ENCODE data around the gene ZDHHC20.
A peak's percentile ranks its signal among the peaks of the same experiment; 100 is the strongest.

The ZDHHC20 gene

DNA sequence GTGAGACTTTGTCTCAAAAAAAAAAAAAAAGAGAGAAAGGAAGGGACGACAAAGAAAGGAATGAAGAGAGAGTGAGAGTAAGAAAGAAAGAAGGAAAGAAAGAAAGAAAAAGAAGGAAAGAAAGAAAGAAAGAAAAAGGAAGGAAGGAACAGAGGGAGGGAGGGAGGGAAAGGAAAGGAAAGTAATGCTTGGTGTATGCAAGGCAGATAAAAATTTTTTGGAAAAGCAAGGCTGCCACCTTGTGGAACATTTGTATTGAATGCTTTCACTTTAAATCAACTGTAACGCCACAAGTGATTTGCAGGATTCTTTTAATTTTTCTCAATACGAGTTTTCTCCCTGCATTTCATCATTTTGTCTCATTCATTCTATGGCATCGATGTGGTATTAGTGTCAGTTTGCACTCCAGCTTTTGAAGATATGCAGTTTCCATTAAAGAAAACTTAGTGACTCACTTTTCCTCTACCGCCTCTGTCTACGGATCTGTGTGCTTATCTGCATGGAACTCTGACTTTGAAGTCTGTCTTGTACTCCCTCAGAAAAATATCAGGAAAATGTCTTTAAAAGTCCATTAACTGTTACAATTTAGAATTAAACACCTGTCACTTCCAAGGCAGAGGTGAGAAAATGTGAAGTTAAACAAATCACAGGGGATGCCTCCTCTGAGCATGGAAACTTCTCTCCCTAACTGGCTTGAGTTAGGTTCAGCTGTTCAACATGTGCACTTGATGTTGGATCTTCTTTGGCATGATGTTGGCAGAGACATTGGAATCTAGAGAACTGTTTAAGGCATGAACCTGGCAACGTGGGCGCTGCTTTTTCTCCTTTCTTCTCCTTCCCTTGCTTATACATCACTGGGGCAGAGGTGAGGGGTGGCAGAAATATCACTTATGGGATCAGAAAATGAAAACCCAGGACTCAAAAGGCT, 20.0 kb upstream of the ZDHHC20 start:
- Histone ChIP-seq H3K9me3 (ENCODE audit: control insufficient read depth, insufficient read depth, low read length) (no peaks in the 10 kb centered on the region), H4K20me1 (ENCODE audit: control insufficient read depth, insufficient read depth, low read depth, low read length) (no peaks in the 10 kb centered on the region), H3F3A (ENCODE audit: control insufficient read depth, insufficient read depth) (no peaks in the 10 kb centered on the region), H3K4me2 (ENCODE audit: low read length) (no peak overlapping the region), H3K27ac (ENCODE audit: low read depth, low read length) (no peak overlapping the region), H3K4me3 (ENCODE audit: low read length) (no peak overlapping the region), H3K4me1 (ENCODE audit: control insufficient read depth, low read length) (0 out of 2 replicates have a peak, but pooled peaks cover 2% of the 10 kb centered on the region), H3K79me2 (ENCODE audit: control insufficient read depth, low read length) (no peaks in the 10 kb centered on the region), H3K9me2 (replicated peaks; ENCODE audit: control insufficient read depth, low read length) (no peaks in the 10 kb centered on the region), H3K27me3 (ENCODE audit: control insufficient read depth, low read length) (peaks cover 6% of the 10 kb centered on the region), H3K36me3 (ENCODE audit: control insufficient read depth, low read length) (no peaks in the 10 kb centered on the region)
- no peak for TF ChIP-seq EZH2phosphoT487 (IDR thresholded peaks at IDR 0.05; ENCODE audit: borderline replicate concordance, low read length)
- TF ChIP-seq, protein P1, sequence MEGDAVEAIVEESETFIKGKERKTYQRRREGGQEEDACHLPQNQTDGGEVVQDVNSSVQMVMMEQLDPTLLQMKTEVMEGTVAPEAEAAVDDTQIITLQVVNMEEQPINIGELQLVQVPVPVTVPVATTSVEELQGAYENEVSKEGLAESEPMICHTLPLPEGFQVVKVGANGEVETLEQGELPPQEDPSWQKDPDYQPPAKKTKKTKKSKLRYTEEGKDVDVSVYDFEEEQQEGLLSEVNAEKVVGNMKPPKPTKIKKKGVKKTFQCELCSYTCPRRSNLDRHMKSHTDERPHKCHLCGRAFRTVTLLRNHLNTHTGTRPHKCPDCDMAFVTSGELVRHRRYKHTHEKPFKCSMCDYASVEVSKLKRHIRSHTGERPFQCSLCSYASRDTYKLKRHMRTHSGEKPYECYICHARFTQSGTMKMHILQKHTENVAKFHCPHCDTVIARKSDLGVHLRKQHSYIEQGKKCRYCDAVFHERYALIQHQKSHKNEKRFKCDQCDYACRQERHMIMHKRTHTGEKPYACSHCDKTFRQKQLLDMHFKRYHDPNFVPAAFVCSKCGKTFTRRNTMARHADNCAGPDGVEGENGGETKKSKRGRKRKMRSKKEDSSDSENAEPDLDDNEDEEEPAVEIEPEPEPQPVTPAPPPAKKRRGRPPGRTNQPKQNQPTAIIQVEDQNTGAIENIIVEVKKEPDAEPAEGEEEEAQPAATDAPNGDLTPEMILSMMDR (IDR thresholded peaks at IDR 0.05; ENCODE audit: low read depth, low read length, poor library complexity, severe bottlenecking) = no peak

DNA sequence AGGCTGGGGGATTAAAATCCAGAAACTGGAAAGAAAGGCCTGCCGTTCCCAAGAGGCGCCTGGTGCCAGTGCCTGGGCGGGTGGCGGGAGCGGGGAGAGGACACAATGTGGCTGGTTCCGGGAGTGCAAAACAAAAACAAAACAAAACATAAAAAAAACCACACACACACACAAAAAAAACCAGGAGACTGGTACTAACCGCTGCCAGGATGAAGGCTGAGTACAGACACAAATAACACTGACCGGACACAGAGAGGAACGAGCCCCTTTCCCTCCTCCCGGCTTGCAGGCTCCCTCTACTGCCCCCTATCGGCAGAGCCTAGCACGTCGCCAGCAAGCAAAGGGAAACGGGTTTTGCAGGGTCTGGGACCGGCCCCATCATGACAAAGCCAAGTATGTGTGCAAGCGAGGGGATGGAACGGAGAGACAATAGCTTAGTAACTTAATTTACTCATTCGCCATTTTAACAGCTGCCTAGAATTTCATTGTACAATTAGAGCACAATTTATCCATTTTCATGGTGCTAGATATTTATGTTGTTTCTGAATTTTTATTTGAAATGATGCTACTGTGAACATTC, 17.9 kb upstream of the ZDHHC20 start:
- H3K27me3 ChIP-seq (ENCODE audit: control insufficient read depth, low read length) = peaks cover 6% of the 10 kb centered on the region
- H3K4me3 ChIP-seq (ENCODE audit: low read length) = peak overlapping the region; percentile 71
- no peak overlapping the region for H3K27ac ChIP-seq (ENCODE audit: low read depth, low read length)
- peak overlapping the region; percentile 74 for H3K4me2 ChIP-seq (ENCODE audit: low read length)
- TF ChIP-seq, protein P1 (IDR thresholded peaks at IDR 0.05; ENCODE audit: low read depth, low read length, poor library complexity, severe bottlenecking) = peak; percentile 98
- TF ChIP-seq EZH2phosphoT487 (IDR thresholded peaks at IDR 0.05; ENCODE audit: borderline replicate concordance, low read length) = no peak
- H3K4me1 ChIP-seq (ENCODE audit: control insufficient read depth, low read length) = 0 out of 2 replicates have a peak, but pooled peaks cover 2% of the 10 kb centered on the region
- no peaks in the 10 kb centered on the region for H3K9me3 ChIP-seq (ENCODE audit: control insufficient read depth, insufficient read depth, low read length)
- H3F3A ChIP-seq (ENCODE audit: control insufficient read depth, insufficient read depth) = no peaks in the 10 kb centered on the region
- no peaks in the 10 kb centered on the region for H3K36me3 ChIP-seq (ENCODE audit: control insufficient read depth, low read length)
- H4K20me1 ChIP-seq (ENCODE audit: control insufficient read depth, insufficient read depth, low read depth, low read length) = no peaks in the 10 kb centered on the region
- H3K9me2 ChIP-seq (replicated peaks; ENCODE audit: control insufficient read depth, low read length) = no peaks in the 10 kb centered on the region
- H3K79me2 ChIP-seq (ENCODE audit: control insufficient read depth, low read length) = no peaks in the 10 kb centered on the region

DNA sequence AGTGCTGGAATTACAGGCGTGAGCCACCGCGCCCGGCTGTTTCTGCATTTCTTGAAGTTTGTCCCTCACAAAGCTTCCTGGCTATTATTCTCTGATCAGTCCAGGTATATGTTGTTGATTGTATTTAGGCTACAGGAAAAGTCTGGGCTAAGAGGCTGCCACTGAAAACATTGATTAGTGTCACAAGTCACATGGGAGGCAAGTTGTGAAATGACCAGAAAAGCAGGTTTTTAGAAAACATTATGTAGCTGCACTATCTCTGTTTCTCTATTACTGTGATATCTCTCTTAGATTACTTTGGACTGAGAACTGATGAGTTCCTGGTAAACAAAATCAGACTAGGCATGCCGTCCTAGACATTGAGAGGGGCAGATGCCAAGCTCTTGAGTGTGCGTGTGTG, 16.0 kb upstream of the ZDHHC20 start:
- no peak overlapping the region for H3K4me2 ChIP-seq (ENCODE audit: low read length)
- no peaks in the 10 kb centered on the region for H3K9me2 ChIP-seq (replicated peaks; ENCODE audit: control insufficient read depth, low read length)
- no peak overlapping the region for H3K27ac ChIP-seq (ENCODE audit: low read depth, low read length)
- H3K27me3 ChIP-seq (ENCODE audit: control insufficient read depth, low read length) = peaks cover 6% of the 10 kb centered on the region
- TF ChIP-seq, protein P1 (IDR thresholded peaks at IDR 0.05; ENCODE audit: low read depth, low read length, poor library complexity, severe bottlenecking) = no peak
- no peaks in the 10 kb centered on the region for H3K36me3 ChIP-seq (ENCODE audit: control insufficient read depth, low read length)
- H3K79me2 ChIP-seq (ENCODE audit: control insufficient read depth, low read length) = no peaks in the 10 kb centered on the region
- H3K9me3 ChIP-seq (ENCODE audit: control insufficient read depth, insufficient read depth, low read length) = no peaks in the 10 kb centered on the region
- no peaks in the 10 kb centered on the region for H4K20me1 ChIP-seq (ENCODE audit: control insufficient read depth, insufficient read depth, low read depth, low read length)
- H3K4me3 ChIP-seq (ENCODE audit: low read length) = no peak overlapping the region
- 0 out of 2 replicates have a peak, but pooled peaks cover 2% of the 10 kb centered on the region for H3K4me1 ChIP-seq (ENCODE audit: control insufficient read depth, low read length)
- H3F3A ChIP-seq (ENCODE audit: control insufficient read depth, insufficient read depth) = no peaks in the 10 kb centered on the region

All from DOHH2 (cell line).